HL-60 (cell line): ENCODE data around the gene ARMC9.
"Not testable (repeated sequence)": the region's sequence is repeated elsewhere in the genome, so short reads cannot be mapped to it uniquely, and the experiment has no call there.

Experiments used
- CTCF ChIP-seq: IDR thresholded peaks from one replicate; pipeline ENCODE4 v1.5.1; 2011; ENCODE audit warnings: low read length, control low read depth, inconsistent platforms; ENCODE audit not compliant: insufficient read depth
- POLR2AphosphoS5 ChIP-seq: IDR thresholded peaks from 2 replicates; pipeline ENCODE4 v1.6.1; 2012; ENCODE audit warnings: low read depth
- REST ChIP-seq: IDR thresholded peaks from 2 replicates; pipeline ENCODE4 v1.6.1; 2012; ENCODE audit warnings: low read depth; ENCODE audit not compliant: insufficient replicate concordance
- SPI1 ChIP-seq: IDR thresholded peaks from 2 replicates; pipeline ENCODE4 v1.6.1; 2012; ENCODE audit warnings: low read depth, mild to moderate bottlenecking, borderline replicate concordance

- not testable (repeated sequence) for TF ChIP-seq CTCF, POLR2AphosphoS5, SPI1, REST
These were observed 209.9 kb downstream of the ARMC9 start for GRCh38 chr2:231408304-231408703.
